H1 (cell line): ENCODE results near the gene PAX3. TPM values are rescaled to one million over a fixed set of nuclear protein-coding genes. Genes with fewer than 3 reads are reported as not detected.

ENCODE experiments used
- CTCF ChIA-PET: fragments of 300-600 bp; sonication (Branson Sonifier 250); formaldehyde crosslinking; loops from one replicate; lab custom pipeline; 2021; ENCODE audit not compliant: partially characterized antibody; lab: Charles Lee
- POLR2A ChIA-PET: fragments of 300-600 bp; sonication (Branson Sonifier 250); formaldehyde crosslinking; loops from one replicate; lab custom pipeline; 2021; ENCODE audit warnings: inconsistent platforms; ENCODE audit not compliant: partially characterized antibody; lab: Charles Lee
- DNase-seq, 2 experiments: peaks; one replicate each; pipeline versions ENCODE4 v3.0.0 to v3.0.0-alpha.2; 2010 to 2022; ENCODE audit warnings: low spot score in 2 of 2, low read depth in 1 of 2, mixed read lengths in 1 of 2
- FAIRE-seq: peaks from 2 replicates; lab custom pipeline; 2011; peaks lifted over from hg19 to GRCh38; lab: Jason Lieb, UNC
- H2AFZ ChIP-seq: 2 replicates; pipeline ENCODE4 v1.8.1; 2012; ENCODE audit warnings: low read length, inconsistent platforms
- H2AK5ac ChIP-seq: 2 replicates; pipeline ENCODE4 v1.6.1; 2013; ENCODE audit warnings: low read depth, low read length
- H2BK120ac ChIP-seq: replicated peaks from 2 replicates; pipeline ENCODE3; 2013; ENCODE audit warnings: low read depth, low read length, inconsistent platforms
- H2BK12ac ChIP-seq: 2 replicates; pipeline ENCODE4 v1.6.1; 2013; ENCODE audit warnings: low read depth, low read length
- H2BK15ac ChIP-seq: 2 replicates; pipeline ENCODE4 v1.6.1; 2013; ENCODE audit warnings: low read length
- H2BK20ac ChIP-seq: 2 replicates; pipeline ENCODE4 v1.6.1; 2013; ENCODE audit warnings: low read length
- H2BK5ac ChIP-seq: 2 replicates; pipeline ENCODE4 v1.6.1; 2013; ENCODE audit warnings: low read depth, low read length
- H3K14ac ChIP-seq: 2 replicates; pipeline ENCODE4 v1.6.1; 2013; ENCODE audit warnings: inconsistent platforms; ENCODE audit not compliant: insufficient read length
- H3K18ac ChIP-seq: 2 replicates; pipeline ENCODE4 v1.6.1; 2013; ENCODE audit warnings: low read length; ENCODE audit errors: extremely low read depth
- H3K23ac ChIP-seq: 2 replicates; pipeline ENCODE4 v1.6.1; 2013; ENCODE audit warnings: inconsistent platforms; ENCODE audit not compliant: insufficient read length
- H3K23me2 ChIP-seq: 2 replicates; pipeline ENCODE4 v1.6.1; 2013; ENCODE audit warnings: low read depth, low read length
- H3K27ac ChIP-seq: 2 replicates; pipeline ENCODE4 v1.6.1; 2011; ENCODE audit warnings: low read depth, low read length, inconsistent platforms
- H3K27me3 ChIP-seq, 4 experiments: replicated peaks in 1 of 4; 1 replicate in 1 of 4; 2 replicates in 3 of 4; pipeline versions ENCODE4 v1.6.1 to v1.8.1; 2011 to 2013; ENCODE audit warnings: low read length in 3 of 4, mild to moderate bottlenecking in 3 of 4, inconsistent platforms in 2 of 4, mixed read lengths in 2 of 4, moderate library complexity in 1 of 4; ENCODE audit not compliant: control insufficient read depth in 3 of 4, insufficient read depth in 3 of 4; ENCODE audit errors: extremely low read depth in 1 of 4
- H3K36me3 ChIP-seq, 4 experiments: 2 replicates each; pipeline versions ENCODE4 v1.6.1 to v1.8.1; 2011 to 2013; ENCODE audit warnings: mild to moderate bottlenecking in 4 of 4, low read length in 3 of 4, moderate library complexity in 2 of 4, control low read depth in 1 of 4, inconsistent platforms in 1 of 4; ENCODE audit not compliant: insufficient read depth in 4 of 4, control insufficient read depth in 2 of 4
- H3K4ac ChIP-seq: replicated peaks from 2 replicates; pipeline ENCODE3; 2013; ENCODE audit warnings: low read length, low read depth, mixed read lengths, inconsistent platforms; ENCODE audit not compliant: insufficient read length
- H3K4me1 ChIP-seq, 4 experiments: replicated peaks in 1 of 4; 1 replicate in 1 of 4; 2 replicates in 3 of 4; pipeline versions ENCODE4 v1.6.1 to v1.8.1; 2011 to 2013; ENCODE audit warnings: low read length in 3 of 4, inconsistent platforms in 2 of 4, mixed read lengths in 1 of 4; ENCODE audit not compliant: insufficient read depth in 4 of 4, control insufficient read depth in 3 of 4
- H3K4me2 ChIP-seq, 2 experiments: 2 replicates each; pipeline versions ENCODE4 v1.6.1 to v1.8.1; 2011 to 2013; ENCODE audit warnings: low read depth in 2 of 2, low read length in 2 of 2, control low read depth in 1 of 2, inconsistent platforms in 1 of 2, mild to moderate bottlenecking in 1 of 2; ENCODE audit not compliant: insufficient read depth in 1 of 2
- H3K4me3 ChIP-seq, 4 experiments: fragments of 200-600, 300-600 bp in 1 of 4; sonication (generic), shearing (Covaris generic), sonication (Bioruptor Twin) in 1 of 4; 2 replicates each; pipeline versions ENCODE4 v1.5.1 to v1.8.1; 2011 to 2016; ENCODE audit warnings: low read length in 4 of 4, low read depth in 3 of 4, control low read depth in 2 of 4, inconsistent platforms in 2 of 4, mild to moderate bottlenecking in 2 of 4, mixed read lengths in 1 of 4, moderate library complexity in 1 of 4; ENCODE audit not compliant: insufficient read depth in 2 of 4; ENCODE audit errors: extremely low read depth in 1 of 4
- H3K56ac ChIP-seq: replicated peaks from 2 replicates; pipeline ENCODE3; 2013; ENCODE audit warnings: low read depth, mild to moderate bottlenecking, mixed read lengths, low read length, inconsistent platforms; ENCODE audit not compliant: insufficient read length
- H3K79me1 ChIP-seq: 2 replicates; pipeline ENCODE4 v1.6.1; 2013; ENCODE audit warnings: low read depth, low read length, control low read depth
- H3K79me2 ChIP-seq, 2 experiments: 2 replicates each; pipeline versions ENCODE4 v1.6.1 to v1.8.1; 2012 to 2013; ENCODE audit warnings: low read length in 2 of 2, mild to moderate bottlenecking in 2 of 2, inconsistent platforms in 1 of 2; ENCODE audit not compliant: insufficient read depth in 2 of 2, control insufficient read depth in 1 of 2
- H3K9ac ChIP-seq, 4 experiments: replicated peaks in 1 of 4; 1 replicate in 1 of 4; 2 replicates in 3 of 4; pipeline versions ENCODE4 v1.6.1 to v1.8.1; 2011 to 2013; ENCODE audit warnings: low read depth in 3 of 4, low read length in 3 of 4, control low read depth in 2 of 4, mild to moderate bottlenecking in 2 of 4, moderate library complexity in 2 of 4, inconsistent platforms in 1 of 4; ENCODE audit errors: extremely low read depth in 1 of 4
- H3K9me3 ChIP-seq, 2 experiments: 2 replicates each; pipeline versions ENCODE4 v1.6.1 to v1.8.1; 2012 to 2013; ENCODE audit warnings: mild to moderate bottlenecking in 2 of 2, moderate library complexity in 2 of 2, control low read depth in 1 of 2, inconsistent platforms in 1 of 2, low read depth in 1 of 2, low read length in 1 of 2, mixed read lengths in 1 of 2; ENCODE audit not compliant: insufficient read depth in 2 of 2
- H4K20me1 ChIP-seq, 2 experiments: replicated peaks in 1 of 2; 2 replicates each; pipeline versions ENCODE3 to v1.8.1; 2011 to 2013; ENCODE audit warnings: inconsistent platforms in 2 of 2, low read length in 2 of 2, mild to moderate bottlenecking in 1 of 2; ENCODE audit not compliant: insufficient read depth in 2 of 2, control insufficient read depth in 1 of 2
- H4K5ac ChIP-seq: 2 replicates; pipeline ENCODE4 v1.6.1; 2013; ENCODE audit warnings: low read length, low read depth, mixed read lengths, inconsistent platforms; ENCODE audit not compliant: insufficient read length
- H4K8ac ChIP-seq: 2 replicates; pipeline ENCODE4 v1.8.0; 2013; ENCODE audit warnings: mild to moderate bottlenecking, moderate library complexity, low read length, inconsistent platforms; ENCODE audit not compliant: insufficient read depth; ENCODE audit errors: extremely low read depth
- H4K91ac ChIP-seq: replicated peaks from 2 replicates; pipeline ENCODE3; 2013; ENCODE audit warnings: low read length, mixed read lengths, inconsistent platforms; ENCODE audit not compliant: insufficient read length
- ASH2L ChIP-seq: fragments of 200-600, 300-600 bp; sonication (generic); IDR thresholded peaks from one replicate; pipeline ENCODE4 v1.7.1; 2017; ENCODE audit warnings: low read length
- BACH1 ChIP-seq: IDR thresholded peaks from 2 replicates; pipeline ENCODE4 v1.6.1; 2012; ENCODE audit warnings: low read length, improper control_type of control experiment
- HDAC6 ChIP-seq: IDR thresholded peaks from one replicate; pipeline ENCODE4 v1.7.1; 2012; ENCODE audit warnings: low read depth, mild to moderate bottlenecking, inconsistent platforms, low read length, moderate library complexity
- KDM5A ChIP-seq: fragments of 200-600 bp; IDR thresholded peaks from 2 replicates; pipeline ENCODE4 v1.7.1; 2012; ENCODE audit warnings: mild to moderate bottlenecking, low read length, inconsistent platforms, mixed read lengths
- SP1 ChIP-seq: IDR thresholded peaks from 2 replicates; pipeline ENCODE4 v1.6.1; 2011; ENCODE audit warnings: low read depth, low read length
- WGBS, 2 experiments: shearing (Covaris generic) in 1 of 2; methylation state at CpG; one replicate each; pipeline versions ENCODE4 v1.1.6 to v1.1.7; 2013 to 2015; ENCODE audit warnings: low lambda C conversion rate in 2 of 2, mixed read lengths in 2 of 2, inconsistent platforms in 1 of 2, low coverage in 1 of 2, missing lambda C conversion rate in 1 of 2; ENCODE audit not compliant: insufficient replicate concordance in 2 of 2, insufficient coverage in 1 of 2, insufficient read length in 1 of 2; ENCODE audit errors: extremely low coverage in 1 of 2, missing lambda C conversion rate in 1 of 2; 5-methylcytosine and 5-hydroxymethylcytosine counted together
- polyA plus RNA-seq, 7 experiments: library from polyadenylated mRNA; depleted of rRNA in 3 of 7; stranded (reverse) in 5 of 7; unstranded in 2 of 7; fragments of >200 nt in 5 of 7; fragments of 200-250 nt in 2 of 7; gene quantifications; 1 replicate in 5 of 7; 2 replicates in 1 of 7; 4 replicates in 1 of 7; pipeline versions ENCODE4 v1.2.1 to v1.2.3, GENCODE V29; 2011 to 2013; ENCODE audit warnings: missing spikeins in 2 of 7, mixed read lengths in 2 of 7
- total RNA-seq: library from RNA; stranded (reverse); fragmentation: NEBNext Ultra II Directional; extraction: Animal tissue kit (Norgen Biotek cat#: 25700); gene quantifications from 2 replicates; pipeline ENCODE4 v1.2.1, GENCODE V29; 2021
- TF ChIP-seq, protein P1 (sequence below): IDR thresholded peaks from 2 replicates; pipeline ENCODE4 v1.6.1; 2011; ENCODE audit warnings: low read length, improper control_type of control experiment

Gene PAX3
- total and polyA plus RNA-seq, 2 of the 8 experiments (the other 6 are each of a cell fraction or from before 2014, with no cell fraction given), result 0.33 TPM; not detected in 1

DNA sequence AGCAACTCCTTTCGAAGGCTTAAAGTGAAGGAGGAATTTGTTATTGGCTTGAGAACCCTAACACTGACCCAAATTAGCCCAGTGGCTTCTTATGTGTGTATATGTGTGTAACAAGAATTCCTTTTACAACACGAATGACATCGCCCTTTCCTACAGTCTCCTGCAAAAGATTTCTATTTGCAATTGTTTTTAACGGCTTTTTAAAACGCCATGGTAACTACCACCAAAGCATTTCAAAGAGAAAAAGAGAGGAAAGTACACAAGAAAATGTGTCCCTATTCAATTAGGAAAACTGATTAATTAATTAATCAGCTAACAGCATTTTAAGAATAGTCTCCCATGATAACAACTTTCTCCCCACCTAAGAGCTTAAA lies 58.1 kb downstream of the PAX3 start:
- H3K4me2 ChIP-seq, result peak overlapping the region; percentile 58 to 79; a peak in 2 of 4 replicates
- no peaks in the 10 kb centered on the region for H3K79me1 ChIP-seq
- no peak overlapping the region for H4K8ac ChIP-seq
- POLR2A ChIA-PET, result no interaction called here
- no peak overlapping the region for H2AK5ac ChIP-seq
- H3K79me2 ChIP-seq, result no peaks in the 10 kb centered on the region
- no peak overlapping the region for H2BK12ac ChIP-seq
- H2BK20ac ChIP-seq, result no peak overlapping the region
- CTCF ChIA-PET, result interaction anchor here (0.9 to 1.2 kb wide), 2 partner anchors 13 to 21 kb away, joined by 3 read pairs; no protein-coding TSS in a partner anchor
- no peak overlapping the region for H2BK120ac ChIP-seq
- H3K23me2 ChIP-seq, result no peaks in the 10 kb centered on the region
- DNase-seq, result no peak
- H2AFZ ChIP-seq, result no peak overlapping the region
- H3K56ac ChIP-seq, result no peak overlapping the region
- no peak overlapping the region for H4K5ac ChIP-seq
- H3K36me3 ChIP-seq, result no peaks in the 10 kb centered on the region
- H3K27me3 ChIP-seq, result peaks cover 0 to 12% (median 2%) of the 10 kb centered on the region in 4 experiments; a peak in 3 of 7 replicates
- TF ChIP-seq ASH2L, result no peak
- TF ChIP-seq SP1, result no peak
- TF ChIP-seq, protein P1, sequence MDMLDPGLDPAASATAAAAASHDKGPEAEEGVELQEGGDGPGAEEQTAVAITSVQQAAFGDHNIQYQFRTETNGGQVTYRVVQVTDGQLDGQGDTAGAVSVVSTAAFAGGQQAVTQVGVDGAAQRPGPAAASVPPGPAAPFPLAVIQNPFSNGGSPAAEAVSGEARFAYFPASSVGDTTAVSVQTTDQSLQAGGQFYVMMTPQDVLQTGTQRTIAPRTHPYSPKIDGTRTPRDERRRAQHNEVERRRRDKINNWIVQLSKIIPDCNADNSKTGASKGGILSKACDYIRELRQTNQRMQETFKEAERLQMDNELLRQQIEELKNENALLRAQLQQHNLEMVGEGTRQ, result no peak
- TF ChIP-seq HDAC6, result no peak
- no peak for TF ChIP-seq KDM5A
- TF ChIP-seq BACH1, result no peak
- no peak overlapping the region for H2BK5ac ChIP-seq
- no peak overlapping the region for H2BK15ac ChIP-seq
- peak overlapping the region in 1 of 4 experiments; percentile 53; a peak in 1 of 8 replicates for H3K4me3 ChIP-seq
- no peak overlapping the region for H3K4ac ChIP-seq
- no peak overlapping the region for H3K23ac ChIP-seq
- H3K9me3 ChIP-seq, result no peaks in the 10 kb centered on the region
- FAIRE-seq, result peak; percentile 50
- WGBS, 2 experiments, result 36% methylated on average over 5 of the region's 5 CpGs; no CpG with 5 or more reads in 1 of the 2 experiments
- no peak overlapping the region for H3K9ac ChIP-seq
- no peak overlapping the region for H3K14ac ChIP-seq
- no peak overlapping the region for H3K27ac ChIP-seq
- H4K20me1 ChIP-seq, result no peaks in the 10 kb centered on the region
- no peak overlapping the region for H3K18ac ChIP-seq
- H3K4me1 ChIP-seq, result peaks cover 2 to 18% (median 14%) of the 10 kb centered on the region in 4 experiments; a peak in 4 of 7 replicates
- no peak overlapping the region for H4K91ac ChIP-seq
